Left colon (tissue), 2 donors: ENCODE data around the gene PRKRA. TPM values are rescaled to one million over a fixed set of nuclear protein-coding genes. Genes with fewer than 3 reads are reported as not detected.

Source experiments
- ATAC-seq: fragments of 200-7000 bp; cut with Tn5 transposase; one replicate; pipeline ENCODE4 v1.9.1; 2020; ENCODE audit warnings: mild to moderate bottlenecking, moderate library complexity
- DNase-seq, 2 donors: peaks; one replicate each; pipeline ENCODE4 v3.0.0-alpha.2; 2020
- intact Hi-C, 2 donors: fragments of 100-400 bp; cut with DNase I in 1 of 2; cut with micrococcal nuclease in 1 of 2; formaldehyde crosslinking; loops; one replicate each; pipeline versions ENCODE4 v1.11.2 to v1.14.0; 2022; cut with DNase I, micrococcal nuclease
- long read RNA-seq: library from polyadenylated mRNA; unstranded; transcript quantifications from one replicate; pipeline ENCODE4 v2.0.0, GENCODE V29; 2021
- total RNA-seq, 2 donors: library from RNA; stranded (reverse); fragmentation: NEBNext Ultra II Directional; extraction: Animal tissue kit (Norgen Biotek cat#: 25700); gene quantifications; one replicate each; pipeline ENCODE4 v1.2.1, GENCODE V29; 2021
- donor health status: DM: no; HTN: no; CAD: no.
- donor health status: DM: yes; HTN: yes; CAD: no.

The PRKRA gene
- total RNA-seq, result 10 to 100 TPM; 31.1 to 31.4 TPM
- long read RNA-seq, transcript PRKRA-201 (8 exons, 1,826 nt), result major isoform, 59 of 76 reads
- long read RNA-seq, transcript PRKRA-202 (9 exons, 1,616 nt), result minor isoform, 7 of 76 reads
- long read RNA-seq, partial matches to known transcripts, result 3 of 76 reads
- long read RNA-seq, other reads (novel, unspliced or antisense), result 3 of 76 reads

DNA sequence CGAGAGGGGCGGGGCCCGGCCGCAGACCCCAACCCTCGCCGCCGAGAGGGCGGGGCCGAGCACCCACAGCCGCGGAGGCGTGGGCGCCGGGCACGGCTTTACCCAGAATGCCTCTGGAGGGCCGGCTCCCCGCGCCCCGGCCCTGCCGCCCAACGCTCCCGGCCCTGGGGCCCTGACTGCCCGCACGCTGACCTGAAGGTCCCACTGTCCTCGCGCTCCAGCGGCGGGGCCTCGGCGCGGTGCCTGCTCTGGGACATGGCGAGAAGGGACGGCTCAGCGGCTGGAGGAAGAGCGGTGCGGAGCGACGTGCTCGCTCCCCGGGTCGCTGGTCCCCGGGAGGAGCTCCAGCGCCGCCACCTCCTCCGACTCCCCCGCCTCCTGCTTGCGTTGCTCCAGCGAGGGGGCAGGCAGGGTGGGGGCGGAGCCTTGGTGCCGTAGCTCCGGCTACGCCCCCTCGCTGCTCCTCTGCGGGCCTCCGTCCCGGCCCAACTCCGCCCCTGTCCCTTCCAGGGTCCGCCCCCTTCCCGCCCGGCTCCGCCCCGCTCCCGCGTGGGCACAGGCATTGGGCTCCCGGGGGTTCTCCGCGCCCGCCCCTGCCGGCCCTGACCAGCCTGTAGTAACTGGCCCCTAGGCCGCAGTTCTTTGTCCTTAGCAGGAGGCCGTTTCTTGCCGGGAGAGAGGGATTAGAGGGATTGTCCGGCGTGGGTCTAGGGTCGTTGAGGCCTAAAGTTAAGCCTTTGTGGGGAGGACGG is at the start of gene PRKRA, which contains the start of gene PJVK:
Gene PRKRA, minus strand, starts transcription at position 402 of the 752 bp plus-strand sequence. Its CDS starts 145 bp downstream, at position 257.
Gene PJVK, plus strand, starts transcription at position 605 of the 752 bp plus-strand sequence. CDS start 2,032 bp downstream, outside the sequence.
- intact Hi-C loops, result no loop called here

DNA sequence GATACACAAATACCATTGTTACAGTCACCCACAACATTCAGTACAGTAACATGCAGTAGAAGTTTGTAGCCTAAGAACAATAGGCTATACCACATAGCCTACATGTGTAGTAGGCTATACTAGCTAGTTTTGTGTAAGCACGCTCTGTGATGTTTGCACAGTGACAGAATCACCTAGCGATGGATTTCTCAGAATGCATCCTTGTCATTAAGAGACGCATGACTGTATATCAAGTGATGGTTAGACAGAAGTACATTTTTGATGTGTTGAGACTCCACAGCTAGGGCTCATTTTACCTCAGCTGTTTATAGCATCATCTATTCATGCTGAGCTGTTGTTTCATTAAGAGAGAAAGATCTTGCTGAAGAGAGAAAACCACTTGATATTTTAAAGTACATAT is 48.7 kb upstream of the PRKRA start:
- DNase-seq (no peak), ATAC-seq (no peak)
- intact Hi-C loops, result no loop called here

More for the DNA sequence above, at the start of gene PRKRA, which contains the start of gene PJVK:
- ATAC-seq, result peak; percentile 93
- peak; percentile 97 to 98 for DNase-seq

DNA sequence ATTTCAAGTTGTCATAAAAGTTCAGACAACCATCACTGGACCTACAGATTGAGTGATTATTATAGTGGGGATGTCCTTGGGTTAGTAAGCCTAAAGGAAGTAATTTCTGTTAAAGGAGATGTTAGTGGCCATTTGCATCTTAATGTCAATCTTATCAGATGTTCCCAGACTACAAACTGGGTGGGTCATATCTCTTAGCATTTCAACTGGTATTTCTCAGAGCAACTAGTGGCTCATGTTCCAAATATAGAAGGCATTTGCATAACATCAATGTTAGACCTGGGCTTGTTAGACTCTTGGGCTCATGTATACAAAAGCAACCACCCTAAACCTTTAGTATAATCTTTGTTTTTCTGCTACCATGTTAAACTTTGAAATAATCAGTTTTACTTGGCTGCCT is 47.2 kb upstream of the PRKRA start:
- DNase-seq (no peak), ATAC-seq (no peak)
- intact Hi-C loops, result no loop called here

DNA sequence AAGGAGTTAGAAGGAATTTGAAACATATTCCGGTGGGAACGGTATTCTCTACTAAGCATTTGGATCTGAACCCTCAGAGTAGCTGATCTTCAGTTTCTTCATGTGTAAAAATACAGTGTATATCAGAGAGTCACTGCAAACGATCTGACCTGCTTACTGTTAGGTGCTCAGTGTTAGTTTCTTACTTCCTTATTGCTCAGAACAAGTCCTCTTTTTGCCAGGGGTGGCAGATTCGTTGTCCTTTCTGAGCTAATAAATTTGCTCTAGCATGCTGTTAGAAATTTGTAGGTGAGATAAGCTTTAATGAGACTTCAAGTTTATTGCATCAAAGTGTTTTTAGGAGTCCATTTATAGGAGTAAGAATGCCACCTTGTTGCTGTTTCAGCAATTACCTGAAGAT is 45.1 kb upstream of the PRKRA start:
- intact Hi-C loops, result no loop called here
- DNase-seq (peak in 1 of 2 donors; percentile 33), ATAC-seq (peak; percentile 99)

DNA sequence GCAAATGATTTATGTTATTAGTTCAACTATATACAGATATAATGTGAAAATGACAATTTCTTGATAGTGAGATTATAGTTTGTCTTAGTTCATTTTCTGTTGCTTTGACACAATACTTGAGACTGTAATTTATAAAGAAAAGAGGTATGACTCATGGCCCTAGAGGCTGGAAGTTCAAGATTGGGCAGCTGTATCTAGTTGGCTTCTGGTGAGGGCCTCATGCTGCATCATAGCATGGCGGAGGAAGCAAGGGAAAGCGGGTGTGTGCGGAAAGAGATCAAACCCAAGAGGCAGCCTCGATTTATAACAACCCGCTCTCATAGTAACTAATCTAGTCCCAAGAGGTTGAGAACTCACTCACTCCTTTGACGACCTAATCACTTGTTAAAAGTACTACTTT is 40.6 kb upstream of the PRKRA start:
- intact Hi-C loops, result no loop called here
- DNase-seq (no peak), ATAC-seq (no peak)

DNA sequence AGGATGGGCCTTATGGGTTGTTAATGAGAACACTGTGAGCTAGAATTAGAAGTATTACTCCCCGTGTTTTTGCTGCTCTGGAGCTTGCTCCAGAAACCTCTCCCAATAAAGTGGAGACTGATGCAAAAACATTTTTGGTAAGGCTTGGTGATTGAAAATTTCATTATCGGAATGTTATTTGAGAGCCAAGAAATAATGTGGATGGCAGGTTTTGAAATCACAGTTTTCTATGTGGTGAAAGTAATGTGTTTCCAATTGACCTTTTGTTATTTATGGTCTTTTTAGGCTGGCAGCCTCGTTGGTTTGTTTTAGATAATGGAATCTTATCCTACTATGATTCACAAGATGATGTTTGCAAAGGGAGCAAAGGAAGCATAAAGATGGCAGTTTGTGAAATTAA is 34.4 kb upstream of the PRKRA start:
- ATAC-seq (no peak), DNase-seq (no peak)
- intact Hi-C loops, result no loop called here

DNA sequence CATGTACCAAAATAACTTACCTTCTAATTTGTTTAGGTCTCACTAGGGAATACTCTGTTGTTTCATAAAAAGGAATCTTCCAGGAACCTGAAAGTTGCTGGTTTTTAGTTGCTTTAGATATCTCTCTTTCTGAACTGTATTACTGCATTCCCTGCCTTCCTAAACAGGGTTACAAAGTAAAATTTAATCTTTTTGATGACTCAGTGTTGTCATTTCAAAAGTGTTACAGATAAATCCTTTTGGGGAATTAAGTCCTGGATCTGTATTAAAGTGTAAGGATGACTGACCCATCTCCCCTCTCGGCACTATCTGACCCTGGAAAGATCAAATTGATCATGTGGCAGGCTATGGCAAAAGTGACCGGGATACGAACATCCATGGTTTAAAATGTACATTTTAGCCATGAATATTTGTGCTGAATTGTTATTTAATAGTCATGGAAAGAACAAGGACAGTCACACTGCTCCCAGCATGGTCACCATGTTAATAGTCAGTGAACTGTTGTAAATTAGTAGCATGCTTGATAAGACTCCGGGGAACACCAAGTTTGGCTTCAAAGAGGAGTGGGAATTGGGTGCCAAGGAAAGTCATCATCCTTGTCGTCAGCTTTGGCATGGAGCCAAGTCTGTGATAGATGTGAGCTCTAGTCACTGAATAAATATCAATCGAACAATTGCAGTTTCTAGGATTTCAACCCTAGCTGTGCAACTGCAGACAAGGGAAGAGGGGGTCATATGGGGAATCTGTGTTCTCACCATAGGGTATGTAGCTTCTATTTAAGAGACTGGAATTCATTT is 33.5 kb upstream of the PRKRA start:
- ATAC-seq, result no peak
- intact Hi-C loops, result no loop called here
- peak in 1 of 2 donors; percentile 41 for DNase-seq

DNA sequence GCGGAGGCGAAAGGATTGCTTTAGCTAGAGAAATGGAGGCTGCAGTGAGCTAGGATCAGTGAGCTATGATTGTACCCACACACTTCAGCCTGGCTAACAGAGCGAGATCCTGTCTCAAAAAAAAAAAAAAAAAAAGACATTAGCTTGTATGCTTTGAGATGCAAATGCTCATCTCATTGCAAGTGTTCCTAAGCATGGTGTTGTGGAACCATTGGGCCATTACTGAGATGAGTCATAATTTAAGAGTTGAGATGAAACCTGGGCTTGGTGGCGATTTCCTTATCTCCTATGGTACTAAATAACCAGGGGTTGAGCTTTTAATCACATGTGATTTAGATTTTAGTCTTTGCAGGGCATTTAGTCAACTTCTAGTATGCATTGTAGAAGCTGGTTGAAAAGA is 31.5 kb upstream of the PRKRA start:
- intact Hi-C loops, result no loop called here
- DNase-seq (no peak), ATAC-seq (no peak)

DNA sequence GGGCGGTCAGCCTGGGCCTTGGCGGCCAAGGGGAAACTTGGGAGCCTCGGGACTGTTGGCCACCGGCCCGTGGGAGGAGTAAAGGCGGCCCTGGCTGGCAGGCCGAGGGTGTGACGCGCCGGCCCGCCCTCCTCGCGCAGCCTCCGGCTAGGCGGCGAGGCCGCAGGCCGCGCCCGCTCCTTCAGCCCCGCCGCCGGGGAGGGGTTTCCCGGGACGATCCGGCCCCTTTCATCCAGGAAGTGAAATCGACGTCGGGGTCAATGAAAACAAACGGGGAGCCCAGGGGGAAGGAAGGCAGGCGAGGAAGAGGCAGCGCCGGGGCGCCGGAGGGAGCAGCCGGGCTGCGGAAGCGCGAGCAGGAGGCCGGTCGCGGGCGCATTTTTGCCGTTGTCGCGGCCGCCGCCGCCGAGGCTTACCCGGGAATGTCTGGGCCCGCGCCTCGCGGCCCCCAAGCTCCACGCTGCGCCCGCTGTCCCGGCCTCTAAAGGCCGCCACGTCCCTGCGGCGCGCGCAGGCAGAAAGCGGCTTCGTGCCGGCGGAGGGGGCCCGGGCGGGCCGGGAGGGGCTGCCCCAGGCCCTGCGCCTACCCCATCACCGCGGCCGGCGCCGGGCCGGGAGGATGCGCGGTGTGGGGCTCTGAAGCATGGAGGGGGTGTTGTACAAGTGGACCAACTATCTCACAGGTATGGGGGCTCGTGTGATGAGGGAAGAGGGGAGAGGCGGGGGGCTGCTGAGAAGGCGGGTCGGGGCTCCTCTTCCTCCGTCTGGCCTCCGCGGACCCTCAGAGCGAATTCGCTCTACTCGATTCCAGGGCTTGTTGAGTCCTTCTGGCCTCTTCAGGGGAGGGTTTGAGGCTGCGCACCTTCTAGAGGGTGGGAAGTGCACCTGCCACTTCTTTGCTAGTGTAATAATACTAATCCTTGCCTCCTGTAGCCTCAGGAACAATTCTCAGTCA is 29.5 kb upstream of the PRKRA start, which contains the start of gene PLEKHA3:
Gene PLEKHA3, plus strand, starts transcription at position 231 of the 955 bp plus-strand sequence. Its CDS starts 413 bp downstream, at position 644.
- ATAC-seq (peak; percentile 90), DNase-seq (peak; percentile 96 to 97)
- intact Hi-C loops, result no loop called here

DNA sequence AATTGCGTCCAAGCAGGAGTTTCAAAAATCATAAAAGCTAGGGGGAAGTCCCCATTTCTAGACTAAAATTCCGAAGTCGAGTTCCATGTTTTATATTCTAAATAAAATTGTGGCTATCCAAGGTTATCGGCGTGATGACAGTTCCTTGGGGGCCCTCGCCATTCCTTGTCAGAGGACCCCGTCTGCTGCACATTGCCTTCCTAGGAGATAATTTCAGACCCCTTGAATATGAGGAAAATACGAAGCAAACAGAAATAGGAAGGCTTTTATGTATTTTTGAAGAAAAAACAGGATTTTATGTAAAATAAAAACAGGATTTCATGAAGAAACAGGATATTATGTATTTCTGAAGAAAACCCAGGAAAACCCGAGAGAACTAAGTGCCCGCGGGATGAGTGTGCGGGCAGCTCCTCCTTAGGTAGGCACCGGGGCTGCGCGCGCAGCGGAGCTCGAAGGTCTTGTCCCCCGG is 28.8 kb upstream of the PRKRA start:
- ATAC-seq (no peak), DNase-seq (no peak)
- intact Hi-C loops, result no loop called here

DNA sequence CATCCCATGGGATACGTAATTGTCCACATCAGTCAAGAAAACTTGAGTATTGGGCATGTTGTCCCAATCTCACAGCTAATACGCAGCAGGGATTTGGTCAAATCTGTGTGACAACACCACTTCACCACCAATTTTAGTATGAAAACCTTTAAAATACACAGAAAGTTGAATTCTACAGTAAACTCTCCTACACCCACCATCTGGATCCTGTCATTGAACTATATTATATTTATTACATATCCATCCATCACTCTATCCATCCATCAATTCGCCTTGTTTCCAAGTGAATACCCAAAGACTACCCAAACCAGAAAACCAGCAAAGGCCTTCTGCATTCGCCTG is 28.3 kb upstream of the PRKRA start:
- ATAC-seq (no peak), DNase-seq (no peak)
- intact Hi-C loops, result no loop called here

DNA sequence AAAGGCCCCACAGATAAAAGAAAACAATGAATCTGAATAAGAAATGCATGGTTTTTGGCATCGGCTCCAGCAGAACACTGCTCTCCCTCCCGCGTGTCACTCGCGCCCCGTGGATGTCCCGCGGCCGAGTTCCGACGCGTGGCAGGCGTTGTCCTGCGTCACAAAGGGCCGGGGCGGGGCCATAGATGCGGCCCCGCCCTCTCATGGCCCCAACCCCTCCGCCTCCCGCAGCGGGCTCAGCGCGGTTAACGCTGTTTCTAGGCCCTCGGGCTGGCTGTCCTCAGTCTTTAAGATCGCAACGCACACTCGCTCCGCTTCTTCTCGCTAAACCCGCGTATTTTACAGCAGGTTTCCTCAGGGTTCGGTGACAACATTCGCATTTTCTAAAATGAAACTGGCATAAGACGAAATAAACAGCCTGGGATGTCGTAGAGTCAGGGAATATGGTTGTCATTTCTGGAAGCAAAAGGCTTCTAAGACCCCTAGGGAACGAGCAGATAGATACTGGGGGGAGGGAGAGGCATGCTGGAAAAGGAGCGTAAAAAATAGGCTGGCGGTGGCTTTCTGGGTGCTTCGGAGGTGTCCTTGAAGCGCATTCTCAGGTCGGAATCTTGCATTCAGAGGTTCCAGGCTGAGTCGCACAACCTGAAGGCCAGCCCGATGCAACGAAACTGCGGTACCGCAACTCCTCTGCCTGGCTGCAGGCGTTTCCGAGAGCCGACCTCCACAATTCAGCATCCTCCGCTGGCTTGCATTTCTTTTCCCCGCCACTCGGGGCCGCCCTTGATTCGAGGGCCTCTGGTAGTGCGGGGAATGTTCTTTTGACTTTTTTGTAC is 27.7 kb upstream of the PRKRA start, which contains the start of gene FKBP7:
Gene FKBP7, minus strand, starts transcription at position 162 of the 836 bp plus-strand sequence. Its CDS starts 101 bp downstream, at position 61.
- ATAC-seq, result peak; percentile 78
- intact Hi-C loops, result no loop called here
- DNase-seq, result peak; percentile 84 to 93

DNA sequence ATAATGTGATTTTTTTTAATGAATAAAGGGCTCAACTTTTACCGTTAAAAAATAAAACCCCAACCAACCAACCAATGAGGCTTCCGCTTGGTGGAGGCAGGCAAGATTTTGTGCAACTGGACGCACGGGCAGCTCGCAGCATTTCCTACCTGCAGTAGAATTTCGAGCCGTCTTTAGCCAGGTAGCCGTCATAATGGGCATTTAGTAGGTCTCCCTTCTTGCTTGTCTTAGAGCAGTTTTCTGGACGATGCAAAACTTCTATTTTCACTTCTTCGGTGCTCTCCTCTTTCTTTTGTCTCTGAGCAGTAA is 27.1 kb upstream of the PRKRA start:
- intact Hi-C loops, result no loop called here
- no peak for ATAC-seq
- peak in 1 of 2 donors; percentile 38 for DNase-seq

DNA sequence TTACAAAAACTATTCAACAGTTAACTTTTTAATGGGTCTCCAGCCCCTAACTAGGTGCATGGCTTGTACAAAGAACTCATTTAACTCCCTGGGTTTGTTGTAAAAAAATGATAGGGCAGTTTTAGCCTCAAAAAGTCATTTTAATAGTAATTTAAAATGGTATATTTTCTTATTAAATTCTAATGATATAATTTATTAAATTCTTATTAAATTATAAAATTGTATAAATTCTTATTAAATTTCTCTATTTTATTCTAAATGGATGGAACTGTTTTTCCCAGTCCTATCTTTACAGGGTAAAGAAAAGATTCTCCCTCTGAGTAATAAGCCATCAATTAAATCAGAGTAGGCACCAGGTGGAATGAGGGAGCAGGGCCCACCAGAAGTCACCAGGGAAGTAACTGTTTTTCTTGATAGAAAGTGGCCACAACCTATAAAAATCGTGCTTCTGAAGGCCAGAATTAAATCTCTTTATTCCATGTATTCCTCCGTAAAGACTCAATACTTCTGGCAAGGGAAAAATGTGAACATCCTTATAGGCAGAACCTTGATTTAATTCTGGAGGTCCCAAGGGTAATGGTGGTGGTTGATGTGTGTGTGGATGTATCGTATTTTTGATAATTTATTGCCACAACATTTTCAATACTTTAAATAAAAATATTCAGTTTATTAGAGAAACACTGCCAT is 26.6 kb upstream of the PRKRA start:
- DNase-seq (no peak), ATAC-seq (no peak)
- intact Hi-C loops, result no loop called here

DNA sequence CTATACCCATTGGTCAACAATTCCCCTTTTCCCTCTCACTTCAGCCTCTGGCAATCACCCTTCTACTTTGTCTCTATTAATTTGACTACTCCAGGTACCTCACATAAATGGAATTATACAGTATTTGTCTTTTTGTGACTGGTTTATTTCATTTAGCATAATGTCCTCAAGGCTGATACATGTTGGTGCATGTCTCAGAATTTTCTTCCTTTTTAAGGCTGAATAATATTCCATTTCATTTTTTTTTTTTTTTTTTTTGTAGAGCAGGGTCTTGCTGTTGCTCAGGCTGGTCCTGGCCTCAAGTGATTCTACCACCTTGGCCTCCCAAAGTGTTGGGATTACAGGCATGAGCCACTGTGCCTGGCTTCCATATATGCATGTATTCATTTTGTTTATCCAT is 25.5 kb upstream of the PRKRA start:
- intact Hi-C loops, result no loop called here
- DNase-seq (no peak), ATAC-seq (no peak)

DNA sequence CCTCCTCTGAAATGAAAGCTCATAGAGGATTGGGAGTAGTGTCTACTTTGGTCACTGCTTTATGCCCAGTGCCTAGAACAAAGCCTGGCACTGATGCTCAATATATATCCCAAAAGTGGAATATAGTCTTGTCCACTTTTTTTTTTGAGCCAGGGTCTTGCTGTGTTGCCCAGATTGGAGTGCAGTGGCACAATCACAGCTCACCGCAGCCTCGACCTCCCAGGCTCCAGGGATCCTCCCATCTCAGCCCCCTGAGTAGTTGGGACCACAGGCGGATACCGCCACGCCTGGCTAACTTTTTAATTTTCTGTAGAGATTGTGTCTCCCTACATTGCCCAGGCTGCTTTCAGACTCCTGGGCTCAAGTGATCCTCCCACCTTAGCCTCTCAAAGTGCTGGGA is 23.6 kb upstream of the PRKRA start:
- ATAC-seq, result no peak
- intact Hi-C loops, result no loop called here
- no peak for DNase-seq

DNA sequence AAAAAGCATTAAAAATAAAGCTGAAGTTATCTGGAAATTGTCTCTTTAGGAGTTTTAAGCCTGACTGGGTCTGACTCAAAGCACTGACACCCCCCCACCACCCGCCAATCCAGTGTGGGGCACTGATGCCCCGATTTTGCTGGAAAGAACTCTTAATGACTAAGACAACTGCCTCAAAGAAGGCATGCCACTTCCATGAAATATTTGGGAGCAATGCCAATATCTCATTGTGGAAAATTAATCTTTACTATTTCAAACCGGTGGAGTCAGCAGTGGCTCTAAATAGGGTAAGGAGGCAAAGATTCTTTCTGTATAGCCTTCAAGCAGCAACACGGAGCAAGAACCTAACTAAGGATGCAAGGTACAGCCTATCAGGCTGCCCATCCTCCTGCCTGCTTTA is 23.0 kb upstream of the PRKRA start:
- DNase-seq (no peak), ATAC-seq (no peak)
- intact Hi-C loops, result no loop called here
